Activated CD4-positive, alpha-beta T cell treated with anti-CD3 and anti-CD28 coated beads, Interleukin-2, Interleukin-6, amounts not matched to agents 100 ng/mL and 50 ng/mL, durations not matched to agents 16 hours and 8 hours (primary cell): Measurements from ENCODE around the gene PDIK1L.
A peak's percentile ranks its signal among the peaks of the same experiment; 100 is the strongest.

Experiments
- DNase-seq: peaks from one replicate; pipeline ENCODE4 v3.0.0-alpha.2; 2020

Gene PDIK1L

GRCh38 chr1:26111530-26112406, at the start of gene PDIK1L:
PDIK1L (plus strand) TSS chr1:26111824; CDS start chr1:26114309, 2,485 bp downstream.
- peak; percentile 96 for DNase-seq

GRCh38 chr1:26064553-26064952, 47.1 kb upstream of the PDIK1L start:
- DNase-seq, result no peak

- no peak for DNase-seq
Observed at GRCh38 chr1:26066160-26066559, 45.5 kb upstream of the PDIK1L start.

GRCh38 chr1:26066857-26067256, 44.8 kb upstream of the PDIK1L start:
- DNase-seq, result no peak

- no peak for DNase-seq
Observed at GRCh38 chr1:26067432-26067911, 44.2 kb upstream of the PDIK1L start, which contains the start of gene TRIM63. TRIM63 (minus strand) TSS chr1:26067630; CDS start chr1:26067494, 136 bp downstream.

GRCh38 chr1:26069941-26070295, 41.7 kb upstream of the PDIK1L start:
- DNase-seq, result no peak

- DNase-seq, result no peak
Observed at GRCh38 chr1:26070296-26070962, 41.2 kb upstream of the PDIK1L start.

- DNase-seq, result no peak
Observed at GRCh38 chr1:26070963-26071342, 40.7 kb upstream of the PDIK1L start.

- no peak for DNase-seq
Observed at GRCh38 chr1:26072305-26072704, 39.3 kb upstream of the PDIK1L start.

- no peak for DNase-seq
Observed at GRCh38 chr1:26075421-26076144, 36.0 kb upstream of the PDIK1L start.

GRCh38 chr1:26077524-26077923, 34.1 kb upstream of the PDIK1L start:
- no peak for DNase-seq

GRCh38 chr1:26078286-26079177, 33.1 kb upstream of the PDIK1L start:
- DNase-seq, result no peak

GRCh38 chr1:26079178-26079563, 32.5 kb upstream of the PDIK1L start:
- no peak for DNase-seq

GRCh38 chr1:26079960-26080814, 31.4 kb upstream of the PDIK1L start:
- DNase-seq, result no peak

- DNase-seq, result no peak
Observed at GRCh38 chr1:26081267-26082019, 30.2 kb upstream of the PDIK1L start.

GRCh38 chr1:26082020-26082350, 29.6 kb upstream of the PDIK1L start:
- DNase-seq, result no peak

- DNase-seq, result no peak
Observed at GRCh38 chr1:26083208-26083607, 28.4 kb upstream of the PDIK1L start.

GRCh38 chr1:26084091-26084561, 27.5 kb upstream of the PDIK1L start:
- no peak for DNase-seq

GRCh38 chr1:26084844-26085243, 26.8 kb upstream of the PDIK1L start:
- no peak for DNase-seq

GRCh38 chr1:26089125-26089524, 22.5 kb upstream of the PDIK1L start:
- no peak for DNase-seq

- DNase-seq, result no peak
Observed at GRCh38 chr1:26090893-26091292, 20.7 kb upstream of the PDIK1L start.
